ES-I3 (cell line): ENCODE data around the gene PLCG1.
"Not testable (repeated sequence)": the region's sequence is repeated elsewhere in the genome, so short reads cannot be mapped to it uniquely, and the experiment has no call there.

Experiments
- H3K36me3 ChIP-seq: 2 replicates; pipeline ENCODE4 v1.6.1; 2013; ENCODE audit warnings: mild to moderate bottlenecking, low read length, control low read depth, moderate library complexity; ENCODE audit not compliant: insufficient read depth
- H3K4me1 ChIP-seq: 2 replicates; pipeline ENCODE4 v1.6.1; 2013; ENCODE audit warnings: mild to moderate bottlenecking, control low read depth, low read length; ENCODE audit not compliant: insufficient read depth
- H3K9ac ChIP-seq: 2 replicates; pipeline ENCODE4 v1.6.1; 2013; ENCODE audit warnings: low read depth, mild to moderate bottlenecking, low read length, moderate library complexity
- H3K9me3 ChIP-seq: 2 replicates; pipeline ENCODE4 v1.6.1; 2013; ENCODE audit warnings: mild to moderate bottlenecking, low read length, moderate library complexity; ENCODE audit not compliant: control insufficient read depth, insufficient read depth

PLCG1 gene

DNA sequence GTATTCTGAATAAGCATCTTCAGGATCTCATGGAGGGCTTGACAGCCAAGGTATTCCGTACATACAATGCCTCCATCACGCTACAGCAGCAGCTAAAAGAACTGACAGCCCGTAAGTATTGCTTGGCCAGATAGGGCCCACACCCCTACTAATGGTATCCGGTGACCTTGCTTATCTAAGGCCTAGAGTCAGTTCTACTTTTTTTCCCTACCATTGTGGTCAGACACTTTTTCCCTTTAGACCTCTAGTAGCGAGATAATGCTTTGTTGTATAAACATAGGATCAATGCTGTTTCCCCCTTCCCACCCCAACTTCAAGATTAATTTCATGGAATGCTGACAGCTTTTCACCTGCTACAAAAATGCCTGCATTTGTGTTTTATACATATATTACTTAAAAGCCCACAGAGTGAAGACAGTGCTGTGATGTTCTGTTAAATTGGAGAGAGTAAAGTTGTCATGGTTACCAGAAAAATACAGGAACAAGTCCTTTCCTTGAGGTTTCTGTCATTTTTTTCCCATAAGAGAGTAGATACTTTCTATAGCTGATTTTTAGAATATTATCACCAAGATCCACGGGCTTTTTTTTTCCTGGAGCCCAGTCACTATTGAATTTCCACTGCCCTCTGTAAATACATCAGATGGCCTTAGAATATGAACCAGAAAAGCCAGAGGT, 20.9 kb upstream of the PLCG1 start:
- Histone ChIP-seq H3K4me1 (no peaks in the 10 kb centered on the region), H3K9ac (no peak overlapping the region), H3K36me3 (peaks cover 67% of the 10 kb centered on the region), H3K9me3 (no peaks in the 10 kb centered on the region)

- not testable (repeated sequence) for H3K9ac ChIP-seq, H3K9me3 ChIP-seq, H3K4me1 ChIP-seq
- peaks cover 73% of the 10 kb centered on the region for H3K36me3 ChIP-seq
Observed at GRCh38 chr20:41118159-41118558, 19.2 kb upstream of the PLCG1 start.

DNA sequence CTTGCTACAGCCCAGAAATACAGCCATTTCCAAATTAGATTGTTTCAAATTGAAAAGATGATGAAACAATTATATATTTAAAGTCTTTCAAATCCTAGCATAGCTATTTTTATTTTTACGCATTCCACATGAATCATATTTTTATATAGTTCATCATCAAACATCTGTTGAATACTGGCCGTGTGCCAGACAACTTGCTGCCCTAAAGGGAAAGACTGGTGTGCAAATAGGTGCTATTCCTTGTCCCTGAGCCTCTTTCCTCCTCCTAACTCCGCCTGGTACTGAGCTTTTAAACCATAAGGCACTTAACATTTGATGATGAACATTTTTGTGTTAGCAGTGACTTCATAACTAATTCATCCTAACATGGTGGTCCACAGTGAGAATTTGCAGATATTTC, 18.7 kb upstream of the PLCG1 start:
- Histone ChIP-seq H3K9me3 (no peaks in the 10 kb centered on the region), H3K9ac (no peak overlapping the region), H3K4me1 (no peaks in the 10 kb centered on the region), H3K36me3 (peaks cover 75% of the 10 kb centered on the region)

GRCh38 chr20:41119614-41120561, 17.5 kb upstream of the PLCG1 start:
- H3K36me3 ChIP-seq = peaks cover 71% of the 10 kb centered on the region
- H3K4me1 ChIP-seq = no peaks in the 10 kb centered on the region
- no peaks in the 10 kb centered on the region for H3K9me3 ChIP-seq
- no peak overlapping the region for H3K9ac ChIP-seq

GRCh38 chr20:41121399-41121798, 15.9 kb upstream of the PLCG1 start:
- Histone ChIP-seq H3K36me3 (peaks cover 65% of the 10 kb centered on the region), H3K9ac (no peak overlapping the region), H3K4me1 (no peaks in the 10 kb centered on the region), H3K9me3 (no peaks in the 10 kb centered on the region)

GRCh38 chr20:41123631-41124030, 13.7 kb upstream of the PLCG1 start:
- Histone ChIP-seq H3K36me3 (peaks cover 48% of the 10 kb centered on the region), H3K4me1 (no peaks in the 10 kb centered on the region), H3K9ac (no peak overlapping the region), H3K9me3 (no peaks in the 10 kb centered on the region)

GRCh38 chr20:41124451-41125094, 12.8 kb upstream of the PLCG1 start:
- no peaks in the 10 kb centered on the region for H3K9me3 ChIP-seq

GRCh38 chr20:41125530-41126457, 11.5 kb upstream of the PLCG1 start:
- Histone ChIP-seq H3K9ac (no peak overlapping the region), H3K36me3 (peaks cover 35% of the 10 kb centered on the region), H3K4me1 (no peaks in the 10 kb centered on the region), H3K9me3 (no peaks in the 10 kb centered on the region)

More at GRCh38 chr20:41124451-41125094, 12.8 kb upstream of the PLCG1 start:
- H3K36me3 ChIP-seq = peaks cover 40% of the 10 kb centered on the region
- H3K9ac ChIP-seq = no peak overlapping the region
- no peaks in the 10 kb centered on the region for H3K4me1 ChIP-seq

- Histone ChIP-seq H3K9ac (no peak overlapping the region), H3K4me1 (no peaks in the 10 kb centered on the region), H3K9me3 (no peaks in the 10 kb centered on the region), H3K36me3 (peaks cover 32% of the 10 kb centered on the region)
Observed at GRCh38 chr20:41126719-41127118, 10.6 kb upstream of the PLCG1 start.

GRCh38 chr20:41128317-41128716, 9.0 kb upstream of the PLCG1 start:
- H3K36me3 ChIP-seq = peaks cover 16% of the 10 kb centered on the region
- not testable (repeated sequence) for H3K9me3 ChIP-seq, H3K4me1 ChIP-seq, H3K9ac ChIP-seq

DNA sequence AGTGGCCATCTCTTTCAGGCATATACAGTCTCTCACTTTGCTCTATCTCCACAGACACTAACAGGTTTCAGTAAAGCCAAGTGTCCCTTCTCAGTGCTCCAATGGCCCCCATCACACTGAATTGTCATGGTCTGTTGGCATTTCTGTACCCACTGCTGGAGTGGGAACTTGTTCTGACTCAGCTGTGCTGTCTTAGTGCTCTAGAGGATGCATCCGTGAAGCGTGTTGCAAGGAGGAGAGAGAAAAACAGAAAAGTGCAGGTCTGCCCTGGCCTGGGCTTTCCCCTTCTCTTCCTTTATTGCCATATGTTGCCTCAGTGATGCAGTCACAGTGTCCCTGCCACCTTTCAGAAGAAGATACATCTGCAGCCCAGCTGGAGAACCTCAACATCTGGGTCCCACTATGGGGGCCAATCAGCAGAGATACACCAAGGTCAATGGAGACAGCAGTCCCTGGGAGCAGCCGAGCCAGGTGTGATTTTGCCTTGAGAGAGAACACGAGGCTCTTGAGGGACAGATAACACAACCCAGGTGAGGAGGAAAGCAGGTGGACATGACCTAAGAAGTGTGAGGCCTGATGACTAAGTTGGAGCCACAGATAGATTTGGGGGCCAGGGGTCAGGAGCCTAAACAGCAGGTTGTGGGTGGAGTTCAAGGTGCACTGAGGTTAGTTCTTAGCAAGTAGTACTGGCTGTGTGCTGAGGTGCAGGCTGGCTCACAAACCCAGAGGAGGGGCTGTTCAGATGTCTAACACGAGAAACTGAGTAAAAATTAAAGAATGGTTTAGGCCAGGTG, 5.6 kb upstream of the PLCG1 start:
- Histone ChIP-seq H3K4me1 (peaks cover 11% of the 10 kb centered on the region), H3K9ac (no peak overlapping the region), H3K36me3 (no peaks in the 10 kb centered on the region; the same call in 1 of the 2 replicates), H3K9me3 (no peaks in the 10 kb centered on the region)

DNA sequence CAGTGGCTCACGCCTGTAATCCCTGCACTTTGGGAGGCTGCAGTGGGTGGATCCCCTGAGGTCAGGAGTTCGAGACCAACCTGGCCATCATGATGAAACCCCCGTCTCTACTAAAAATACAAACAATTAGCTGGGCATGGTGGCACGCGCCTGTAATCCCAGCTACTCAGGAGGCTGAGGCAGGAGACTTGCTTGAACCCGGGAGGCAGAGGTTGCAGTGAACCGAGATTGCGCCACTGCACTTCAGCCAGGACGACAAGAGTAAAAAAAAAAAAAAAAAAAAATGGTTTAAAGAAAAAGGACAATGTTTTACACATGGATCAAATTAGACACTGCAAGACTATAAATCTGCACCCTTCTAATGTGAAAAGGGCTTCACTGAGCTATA, 5.0 kb upstream of the PLCG1 start:
- not testable (repeated sequence) for H3K9ac ChIP-seq, H3K36me3 ChIP-seq, H3K9me3 ChIP-seq
- H3K4me1 ChIP-seq = peaks cover 11% of the 10 kb centered on the region

- Histone ChIP-seq H3K36me3 (no peaks in the 10 kb centered on the region), H3K9ac (no peak overlapping the region), H3K4me1 (peaks cover 11% of the 10 kb centered on the region), H3K9me3 (no peaks in the 10 kb centered on the region)
Observed at GRCh38 chr20:41133709-41134361, 3.5 kb upstream of the PLCG1 start.
